Measurements from ENCODE around the gene RGCC. TPM values are rescaled to one million over a fixed set of nuclear protein-coding genes. Genes with fewer than 3 reads are reported as not detected.

Gene RGCC
- total RNA-seq, 6 experiments from 2014 or later = 0.51 to 4.9 (median 2.3) TPM; not detected in 1

DNA sequence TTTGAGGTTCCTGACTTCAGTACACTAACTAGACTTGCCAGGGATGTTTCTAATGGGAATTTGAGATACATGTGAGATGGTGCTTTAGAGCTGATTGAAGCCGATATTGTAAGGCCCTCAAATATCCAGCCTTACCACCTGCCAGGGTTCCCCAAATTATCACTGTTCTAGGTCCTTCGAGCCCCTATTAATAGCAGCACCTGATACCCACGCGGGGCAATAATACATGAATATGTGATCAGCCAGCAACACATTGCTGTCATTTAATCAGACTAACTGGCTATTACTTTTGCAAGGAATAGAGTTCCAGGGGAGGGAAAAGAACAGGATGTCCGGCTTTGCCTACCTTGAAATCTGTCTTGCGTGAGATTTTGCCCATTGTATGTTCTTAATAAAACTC lies 5.1 kb downstream of the RGCC start:
- Histone ChIP-seq H3K36me3 (no peaks in the 10 kb centered on the region), H3K4me1 (peaks cover 0 to 14% (median 0%) of the 10 kb centered on the region in 4 donors), H3K27me3 (no peaks in the 10 kb centered on the region), H3K9me3 (no peaks in the 10 kb centered on the region), H3K4me3 (no peak overlapping the region), H3K27ac (no peak overlapping the region)
- ATAC-seq (no peak), DNase-seq (no peak)
- 82% methylated on average over 6 of the region's 6 CpGs for WGBS (ENCODE audit: insufficient coverage, low coverage, low lambda C conversion rate, missing lambda C conversion rate)
- TF ChIP-seq, protein P1, sequence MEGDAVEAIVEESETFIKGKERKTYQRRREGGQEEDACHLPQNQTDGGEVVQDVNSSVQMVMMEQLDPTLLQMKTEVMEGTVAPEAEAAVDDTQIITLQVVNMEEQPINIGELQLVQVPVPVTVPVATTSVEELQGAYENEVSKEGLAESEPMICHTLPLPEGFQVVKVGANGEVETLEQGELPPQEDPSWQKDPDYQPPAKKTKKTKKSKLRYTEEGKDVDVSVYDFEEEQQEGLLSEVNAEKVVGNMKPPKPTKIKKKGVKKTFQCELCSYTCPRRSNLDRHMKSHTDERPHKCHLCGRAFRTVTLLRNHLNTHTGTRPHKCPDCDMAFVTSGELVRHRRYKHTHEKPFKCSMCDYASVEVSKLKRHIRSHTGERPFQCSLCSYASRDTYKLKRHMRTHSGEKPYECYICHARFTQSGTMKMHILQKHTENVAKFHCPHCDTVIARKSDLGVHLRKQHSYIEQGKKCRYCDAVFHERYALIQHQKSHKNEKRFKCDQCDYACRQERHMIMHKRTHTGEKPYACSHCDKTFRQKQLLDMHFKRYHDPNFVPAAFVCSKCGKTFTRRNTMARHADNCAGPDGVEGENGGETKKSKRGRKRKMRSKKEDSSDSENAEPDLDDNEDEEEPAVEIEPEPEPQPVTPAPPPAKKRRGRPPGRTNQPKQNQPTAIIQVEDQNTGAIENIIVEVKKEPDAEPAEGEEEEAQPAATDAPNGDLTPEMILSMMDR (IDR thresholded peaks at IDR 0.05) = no peak
- no peak for TF ChIP-seq POLR2A (IDR thresholded peaks at IDR 0.05)
- intact Hi-C loops (cut with DNase I) = no loop called here

DNA sequence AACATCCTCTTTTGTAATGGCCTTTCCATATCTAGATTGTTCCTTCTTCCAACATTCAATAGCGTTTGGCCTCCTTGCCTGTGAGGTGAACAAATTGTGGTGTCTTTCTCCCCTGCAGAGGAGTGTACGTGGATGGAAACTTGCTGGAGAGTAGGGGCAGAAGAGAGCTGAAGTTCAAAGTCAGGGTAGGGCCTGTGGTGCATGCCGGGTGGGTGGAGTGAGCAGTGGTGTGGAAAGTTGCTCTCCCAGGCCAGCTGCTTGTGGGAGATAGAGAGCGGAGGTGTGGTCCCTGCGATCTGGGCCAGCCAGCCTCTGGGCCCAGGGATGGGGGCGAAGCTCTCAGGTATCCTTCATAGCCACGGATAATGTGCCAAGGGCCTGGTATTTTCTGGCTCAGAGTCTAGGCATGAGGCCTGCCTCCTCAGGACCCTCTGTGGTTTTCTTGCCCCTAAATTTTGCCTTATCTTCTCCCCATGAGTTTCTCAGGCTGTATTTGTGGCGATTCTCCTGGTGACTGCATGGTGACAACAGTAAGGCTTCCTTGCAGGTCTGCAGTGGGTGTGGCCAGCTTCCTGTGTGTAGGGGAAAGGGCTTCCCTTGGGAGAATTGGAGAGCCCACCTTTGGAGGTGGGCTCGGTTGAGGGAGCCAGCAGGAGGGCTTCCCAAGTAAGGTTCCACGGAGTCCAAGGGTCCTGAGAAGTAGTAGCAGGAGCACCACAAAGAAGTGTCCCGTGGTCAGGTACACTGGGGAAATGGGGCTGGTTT lies 6.7 kb downstream of the RGCC start:
- ATAC-seq = peak in 1 of 4 donors; percentile 21
- DNase-seq = no peak
- Histone ChIP-seq H3K9me3 (no peaks in the 10 kb centered on the region), H3K4me1 (no peaks in the 10 kb centered on the region), H3K27ac (peak overlapping the region in 1 of 3 donors; percentile 51), H3K4me3 (no peak overlapping the region), H3K27me3 (no peaks in the 10 kb centered on the region), H3K36me3 (no peaks in the 10 kb centered on the region)
- intact Hi-C loops (cut with DNase I) = no loop called here
- TF ChIP-seq, protein P1 (IDR thresholded peaks at IDR 0.05) = no peak
- TF ChIP-seq POLR2A (IDR thresholded peaks at IDR 0.05) = no peak
- 50% methylated on average over 4 of the region's 11 CpGs for WGBS (ENCODE audit: insufficient coverage, low coverage, low lambda C conversion rate, missing lambda C conversion rate)

DNA sequence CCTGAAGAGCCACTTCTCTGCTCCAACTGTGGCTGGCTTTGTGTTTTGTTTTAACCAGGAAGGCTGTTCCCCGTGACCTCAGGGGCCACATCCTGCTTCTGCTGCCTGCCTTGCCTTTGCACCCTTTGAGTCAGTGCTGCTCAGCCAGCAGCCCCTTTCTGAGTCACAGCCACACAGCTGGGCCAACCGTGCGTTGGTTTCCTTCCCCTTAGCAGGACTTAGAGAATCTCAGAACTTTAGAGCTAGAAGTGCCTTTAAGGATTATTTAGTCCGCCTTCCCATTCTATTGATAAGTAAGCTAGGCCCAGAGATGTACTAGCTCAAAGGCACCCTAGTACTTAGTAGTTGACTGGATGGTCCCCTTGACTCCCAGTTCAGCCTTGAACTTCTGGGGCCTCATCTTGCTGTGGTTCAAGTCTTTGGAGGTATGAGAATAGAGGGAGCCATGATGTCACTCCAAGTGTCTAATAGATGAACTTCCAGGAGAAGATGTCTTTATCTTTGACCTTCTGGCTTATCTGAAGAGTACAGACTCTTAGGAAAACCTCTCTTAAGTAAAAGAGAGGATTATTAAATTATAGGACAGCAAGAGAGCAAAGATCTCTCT lies 8.0 kb downstream of the RGCC start:
- DNase-seq (peak in 1 of 3 donors; percentile 63), ATAC-seq (peak; percentile 69 to 89 (median 74))
- peak overlapping the region in 1 of 3 donors; percentile 51 for H3K27ac ChIP-seq
- no peaks in the 10 kb centered on the region for H3K36me3 ChIP-seq
- H3K27me3 ChIP-seq = no peaks in the 10 kb centered on the region
- H3K4me1 ChIP-seq = no peaks in the 10 kb centered on the region
- H3K4me3 ChIP-seq = no peak overlapping the region
- TF ChIP-seq POLR2A (IDR thresholded peaks at IDR 0.05) = no peak
- TF ChIP-seq, protein P1 (IDR thresholded peaks at IDR 0.05) = no peak
- WGBS (ENCODE audit: insufficient coverage, low coverage, low lambda C conversion rate, missing lambda C conversion rate) = 48% methylated on average over 3 of the region's 4 CpGs
- no peaks in the 10 kb centered on the region for H3K9me3 ChIP-seq
- intact Hi-C loops (cut with DNase I) = no loop called here

GRCh38 chr13:41465898-41466320 lies 8.6 kb downstream of the RGCC start:
- Histone ChIP-seq H3K27me3 (no peaks in the 10 kb centered on the region), H3K4me1 (no peaks in the 10 kb centered on the region), H3K9me3 (no peaks in the 10 kb centered on the region), H3K4me3 (no peak overlapping the region), H3K36me3 (no peaks in the 10 kb centered on the region), H3K27ac (peak overlapping the region in 1 of 3 donors; percentile 34)
- TF ChIP-seq, protein P1 (IDR thresholded peaks at IDR 0.05) = no peak
- TF ChIP-seq POLR2A (IDR thresholded peaks at IDR 0.05) = no peak
- no peak for ATAC-seq
- DNase-seq = no peak
- WGBS (ENCODE audit: insufficient coverage, low coverage, low lambda C conversion rate, missing lambda C conversion rate) = 30% methylated on average over 1 of the region's 1 CpG
- intact Hi-C loops (cut with DNase I) = no loop called here
